Astrocyte (in vitro differentiated cells and primary cell): ENCODE data around the gene SSX2IP. TPM values are rescaled to one million over a fixed set of nuclear protein-coding genes. Genes with fewer than 3 reads are reported as not detected.

Source experiments
- DNase-seq: peaks from one replicate; pipeline ENCODE4 v3.0.0-alpha.2; 2010; ENCODE audit warnings: low read depth
- FAIRE-seq: peaks from 2 replicates; lab custom pipeline; 2011; peaks lifted over from hg19 to GRCh38; lab: Jason Lieb, UNC
- H2AFZ ChIP-seq: 2 replicates; pipeline ENCODE4 v1.6.0; 2012; ENCODE audit warnings: low read depth, low read length, inconsistent platforms
- H3K27ac ChIP-seq: 2 replicates; pipeline ENCODE4 v1.5.1; 2011; ENCODE audit warnings: low read depth, low read length, inconsistent platforms
- H3K27me3 ChIP-seq: 2 replicates; pipeline ENCODE4 v1.6.0; 2011; ENCODE audit warnings: low read length, inconsistent platforms; ENCODE audit not compliant: insufficient read depth
- H3K36me3 ChIP-seq: 2 replicates; pipeline ENCODE4 v1.5.1; 2011; ENCODE audit warnings: low read length, inconsistent platforms; ENCODE audit not compliant: insufficient read depth
- H3K4me1 ChIP-seq: 2 replicates; pipeline ENCODE4 v1.5.1; 2011; ENCODE audit warnings: low read length, inconsistent platforms; ENCODE audit not compliant: insufficient read depth
- H3K4me2 ChIP-seq: 2 replicates; pipeline ENCODE4 v1.6.0; 2012; ENCODE audit warnings: low read length, inconsistent platforms
- H3K4me3 ChIP-seq: 2 replicates; pipeline ENCODE4 v1.5.1; 2011; ENCODE audit warnings: low read depth, mild to moderate bottlenecking, low read length, inconsistent platforms; ENCODE audit not compliant: insufficient read depth
- H3K79me2 ChIP-seq: 2 replicates; pipeline ENCODE4 v1.6.0; 2012; ENCODE audit warnings: mild to moderate bottlenecking, low read length, inconsistent platforms; ENCODE audit not compliant: insufficient read depth
- H3K9ac ChIP-seq: 2 replicates; pipeline ENCODE4 v1.6.0; 2012; ENCODE audit warnings: mild to moderate bottlenecking, low read length, inconsistent platforms
- H3K9me3 ChIP-seq: 2 replicates; pipeline ENCODE4 v1.5.1; 2012; ENCODE audit warnings: low read depth, mild to moderate bottlenecking, low read length, inconsistent platforms; ENCODE audit not compliant: insufficient read depth
- H4K20me1 ChIP-seq: 2 replicates; pipeline ENCODE4 v1.6.0; 2012; ENCODE audit warnings: low read length, inconsistent platforms; ENCODE audit not compliant: insufficient read depth
- H3K27ac Mint-ChIP-seq: one replicate; pipeline ENCODE4 v1.8.0; 2021; ENCODE audit warnings: mild to moderate bottlenecking, mixed read lengths; ENCODE audit not compliant: unreplicated experiment
- H3K27me3 Mint-ChIP-seq: one replicate; pipeline ENCODE4 v1.8.0; 2021; ENCODE audit warnings: low read depth, mixed read lengths; ENCODE audit not compliant: unreplicated experiment
- H3K36me3 Mint-ChIP-seq: one replicate; pipeline ENCODE4 v1.8.0; 2021; ENCODE audit warnings: low read depth, mixed read lengths; ENCODE audit not compliant: unreplicated experiment
- H3K4me1 Mint-ChIP-seq: one replicate; pipeline ENCODE4 v1.8.0; 2021; ENCODE audit warnings: low read depth, mixed read lengths; ENCODE audit not compliant: unreplicated experiment
- H3K4me3 Mint-ChIP-seq: one replicate; pipeline ENCODE4 v1.8.0; 2021; ENCODE audit warnings: mild to moderate bottlenecking, moderate library complexity, mixed read lengths; ENCODE audit not compliant: unreplicated experiment
- H3K9me3 Mint-ChIP-seq: one replicate; pipeline ENCODE4 v1.8.0; 2021; ENCODE audit warnings: mild to moderate bottlenecking, mixed read lengths; ENCODE audit not compliant: unreplicated experiment
- EZH2 ChIP-seq: IDR thresholded peaks from 2 replicates; pipeline ENCODE4 v1.6.1; 2012; ENCODE audit warnings: mild to moderate bottlenecking, low read length, inconsistent platforms; ENCODE audit not compliant: insufficient read depth
- total RNA-seq: library from RNA; stranded (reverse); gene quantifications from 2 replicates; pipeline ENCODE4 v1.2.1, GENCODE V29; 2021
- TF ChIP-seq, protein P1 (sequence below): IDR thresholded peaks from 2 replicates; pipeline ENCODE4 v1.5.1; 2011; ENCODE audit warnings: low read depth, mild to moderate bottlenecking, inconsistent platforms, low read length, moderate library complexity; ENCODE audit not compliant: insufficient read depth

SSX2IP gene
- total RNA-seq, 1 donor from 2014 or later: 13.4 TPM

DNA sequence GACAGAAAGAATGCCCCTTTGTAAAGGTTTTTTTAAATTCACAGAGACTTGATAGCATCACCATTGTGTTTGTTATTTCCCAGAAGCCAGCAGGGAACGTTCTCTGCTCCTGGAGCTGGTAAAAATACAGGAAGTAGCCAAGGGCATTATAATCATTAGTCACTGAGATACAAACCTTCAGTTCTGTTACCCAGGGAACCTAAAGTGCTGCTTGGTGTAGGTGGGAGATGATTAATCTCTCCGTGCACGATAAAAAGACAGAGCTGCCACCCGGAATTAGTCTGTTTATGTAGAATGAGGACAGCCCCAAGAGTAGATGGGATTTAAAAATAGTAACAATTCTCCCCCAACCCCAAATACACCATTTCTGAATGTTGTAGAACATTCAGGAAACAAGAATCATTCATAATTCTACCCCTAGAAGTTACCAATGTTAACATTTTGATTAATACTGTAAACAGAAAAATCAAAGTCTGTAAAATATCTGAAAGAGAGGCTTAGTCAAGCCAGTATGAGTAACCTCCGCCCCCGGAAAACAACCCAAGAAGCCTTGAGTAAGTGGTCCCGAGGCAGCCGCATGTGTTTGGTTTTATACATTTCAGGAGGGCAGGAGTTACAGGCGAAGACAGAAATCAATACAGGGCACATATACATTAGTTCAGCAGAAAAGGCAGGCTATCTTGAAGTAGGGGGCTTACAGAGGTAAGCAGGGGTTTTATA, 70.7 kb downstream of the SSX2IP start:
- DNase-seq: peak; percentile 86

DNA sequence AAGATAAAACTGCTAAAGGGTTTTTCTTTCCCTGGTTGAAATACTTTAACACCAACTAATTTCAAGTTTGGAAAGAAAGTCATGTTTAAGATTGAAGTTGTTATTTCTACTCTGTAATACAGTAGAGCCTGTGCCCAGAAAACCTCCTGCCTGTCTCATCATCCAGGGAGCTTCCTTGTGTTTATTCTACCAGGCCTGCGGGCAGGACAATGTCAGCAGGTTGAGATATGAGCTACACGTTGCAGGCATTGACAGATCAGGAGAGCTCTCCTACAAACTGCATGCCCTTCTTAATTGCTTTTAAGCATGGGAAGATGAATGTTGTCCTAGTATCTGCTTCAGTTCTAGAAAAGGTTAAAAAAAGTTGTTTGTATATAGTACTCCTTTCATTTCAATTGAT, 72.9 kb downstream of the SSX2IP start:
- Histone ChIP-seq H4K20me1 (no peaks in the 10 kb centered on the region), H3K4me3 (no peak overlapping the region), H2AFZ (no peak overlapping the region), H3K27me3 (no peaks in the 10 kb centered on the region), H3K36me3 (no peaks in the 10 kb centered on the region), H3K4me2 (no peak overlapping the region), H3K4me1 (peaks cover 16% of the 10 kb centered on the region), H3K79me2 (no peaks in the 10 kb centered on the region), H3K9ac (no peak overlapping the region), H3K9me3 (peaks cover 12% of the 10 kb centered on the region), H3K27ac (no peak overlapping the region)
- no peaks in the 10 kb centered on the region for H3K27me3 Mint-ChIP-seq
- H3K4me3 Mint-ChIP-seq: no peak overlapping the region
- peaks cover 15% of the 10 kb centered on the region for H3K9me3 Mint-ChIP-seq
- FAIRE-seq (no peak), DNase-seq (no peak)
- no peak overlapping the region for H3K27ac Mint-ChIP-seq
- peaks cover 15% of the 10 kb centered on the region for H3K4me1 Mint-ChIP-seq
- no peaks in the 10 kb centered on the region for H3K36me3 Mint-ChIP-seq
- TF ChIP-seq, protein P1, sequence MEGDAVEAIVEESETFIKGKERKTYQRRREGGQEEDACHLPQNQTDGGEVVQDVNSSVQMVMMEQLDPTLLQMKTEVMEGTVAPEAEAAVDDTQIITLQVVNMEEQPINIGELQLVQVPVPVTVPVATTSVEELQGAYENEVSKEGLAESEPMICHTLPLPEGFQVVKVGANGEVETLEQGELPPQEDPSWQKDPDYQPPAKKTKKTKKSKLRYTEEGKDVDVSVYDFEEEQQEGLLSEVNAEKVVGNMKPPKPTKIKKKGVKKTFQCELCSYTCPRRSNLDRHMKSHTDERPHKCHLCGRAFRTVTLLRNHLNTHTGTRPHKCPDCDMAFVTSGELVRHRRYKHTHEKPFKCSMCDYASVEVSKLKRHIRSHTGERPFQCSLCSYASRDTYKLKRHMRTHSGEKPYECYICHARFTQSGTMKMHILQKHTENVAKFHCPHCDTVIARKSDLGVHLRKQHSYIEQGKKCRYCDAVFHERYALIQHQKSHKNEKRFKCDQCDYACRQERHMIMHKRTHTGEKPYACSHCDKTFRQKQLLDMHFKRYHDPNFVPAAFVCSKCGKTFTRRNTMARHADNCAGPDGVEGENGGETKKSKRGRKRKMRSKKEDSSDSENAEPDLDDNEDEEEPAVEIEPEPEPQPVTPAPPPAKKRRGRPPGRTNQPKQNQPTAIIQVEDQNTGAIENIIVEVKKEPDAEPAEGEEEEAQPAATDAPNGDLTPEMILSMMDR: no peak
- TF ChIP-seq EZH2: no peak

More for the DNA sequence above, 70.7 kb downstream of the SSX2IP start:
- H3K4me2 ChIP-seq: peak overlapping the region; percentile 79
- Mint-ChIP-seq H3K4me3 (peak overlapping the region; percentile 67), H3K27me3 (peaks cover 3% of the 10 kb centered on the region), H3K27ac (peak overlapping the region; percentile 88), H3K4me1 (peaks cover 16% of the 10 kb centered on the region), H3K9me3 (peaks cover 3% of the 10 kb centered on the region), H3K36me3 (no peaks in the 10 kb centered on the region)
- peak overlapping the region; percentile 82 for H3K9ac ChIP-seq
- no peaks in the 10 kb centered on the region for H3K27me3 ChIP-seq
- no peak for FAIRE-seq
- peak overlapping the region; percentile 89 for H3K27ac ChIP-seq
- H4K20me1 ChIP-seq: no peaks in the 10 kb centered on the region
- peak overlapping the region; percentile 18 for H3K4me3 ChIP-seq
- no peaks in the 10 kb centered on the region for H3K79me2 ChIP-seq
- TF ChIP-seq EZH2: no peak
- TF ChIP-seq, protein P1: no peak
- peaks cover 1% of the 10 kb centered on the region for H3K9me3 ChIP-seq
- peak overlapping the region; percentile 1 for H2AFZ ChIP-seq
- peaks cover 16% of the 10 kb centered on the region for H3K4me1 ChIP-seq
- H3K36me3 ChIP-seq: no peaks in the 10 kb centered on the region

DNA sequence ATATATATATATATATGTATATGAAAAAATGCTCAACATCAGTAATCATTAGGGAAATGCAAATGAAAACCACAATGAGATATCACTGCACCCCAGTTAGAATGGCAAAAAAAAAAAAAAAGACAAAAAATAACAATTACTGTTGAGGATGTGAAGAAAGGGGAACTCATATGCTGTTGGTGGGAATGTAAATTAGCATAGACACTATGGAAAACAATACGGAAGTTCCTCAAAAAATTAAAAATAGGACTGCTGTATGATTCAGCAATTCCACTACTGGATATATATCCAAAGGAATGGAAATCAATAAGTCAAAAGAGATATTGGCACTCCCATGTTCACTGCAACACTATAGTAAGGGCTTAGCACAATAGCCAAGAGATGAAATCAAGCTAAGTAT, 74.5 kb downstream of the SSX2IP start:
- H3K4me1 Mint-ChIP-seq: peaks cover 19% of the 10 kb centered on the region
- Histone ChIP-seq H3K79me2 (no peaks in the 10 kb centered on the region), H3K4me3 (no peak overlapping the region), H3K4me1 (peaks cover 16% of the 10 kb centered on the region), H3K9ac (no peak overlapping the region), H4K20me1 (no peaks in the 10 kb centered on the region), H3K27me3 (no peaks in the 10 kb centered on the region), H3K36me3 (no peaks in the 10 kb centered on the region), H3K4me2 (no peak overlapping the region), H2AFZ (no peak overlapping the region), H3K27ac (no peak overlapping the region), H3K9me3 (peaks cover 12% of the 10 kb centered on the region)
- no peak overlapping the region for H3K27ac Mint-ChIP-seq
- DNase-seq (no peak), FAIRE-seq (no peak)
- TF ChIP-seq EZH2: no peak
- TF ChIP-seq, protein P1: no peak
- no peaks in the 10 kb centered on the region for H3K27me3 Mint-ChIP-seq
- peaks cover 17% of the 10 kb centered on the region for H3K9me3 Mint-ChIP-seq
- no peak overlapping the region for H3K4me3 Mint-ChIP-seq
- H3K36me3 Mint-ChIP-seq: no peaks in the 10 kb centered on the region
